K562 (cell line): ENCODE results near the gene NMNAT1. TPM values are rescaled to one million over a fixed set of nuclear protein-coding genes. Genes with fewer than 3 reads are reported as not detected.

Experiments used
- ATAC-seq: fragments of 200-7000 bp; cut with Tn5 transposase; 3 replicates; pipeline ENCODE4 v1.9.1; 2020; ENCODE audit warnings: moderate library complexity
- BruUV-seq: library from RNA; stranded (reverse); fragments of 400-500 nt; replicated peaks from 2 replicates; lab custom pipeline; 2021; lab: Mats Ljungman, UMichigan
- CTCF ChIA-PET: fragments of 300-600 bp; formaldehyde crosslinking; extraction: SDS; loops from one replicate; lab custom pipeline; 2021; ENCODE audit warnings: low intra/inter-chr PET ratio; lab: Yijun Ruan, JAX
- POLR2A ChIA-PET: fragments of 300-600, 350-650 bp; sonication (Branson Sonifier 250); formaldehyde crosslinking; extraction: SDS; loops from one replicate; lab custom pipeline; 2021; ENCODE audit warnings: antibody characterized with exemption, inconsistent platforms; lab: Yijun Ruan, JAX
- DNase-seq, 4 experiments: peaks; one replicate each; pipeline versions ENCODE4 v3.0.0 to v3.0.0-alpha.2; 2011 to 2018; ENCODE audit warnings: low spot score in 3 of 4, mixed read lengths in 3 of 4; ENCODE audit errors: extremely low read depth in 1 of 4
- FAIRE-seq: peaks from 2 replicates; lab custom pipeline; 2011; peaks lifted over from hg19 to GRCh38; lab: Jason Lieb, UNC
- H2AFZ ChIP-seq: 2 replicates; pipeline ENCODE4 v1.6.0; 2011; ENCODE audit warnings: low read depth, low read length, control low read depth, inconsistent platforms
- H3K27ac ChIP-seq: fragments of 200-600 bp; 3 replicates; pipeline ENCODE4 v1.8.0; 2011; ENCODE audit warnings: low read depth, mild to moderate bottlenecking, control low read depth, inconsistent platforms, low read length, moderate library complexity, mixed read lengths; ENCODE audit errors: extremely low read depth
- H3K27me3 ChIP-seq, 2 experiments: fragments of 300-600 bp in 1 of 2; 2 replicates in 1 of 2; 3 replicates in 1 of 2; pipeline versions ENCODE4 v1.6.0 to v1.8.0; 2011; ENCODE audit warnings: inconsistent platforms in 2 of 2, low read length in 2 of 2, mild to moderate bottlenecking in 1 of 2, mixed read lengths in 1 of 2, moderate library complexity in 1 of 2; ENCODE audit not compliant: control insufficient read depth in 2 of 2, insufficient read depth in 2 of 2
- H3K36me3 ChIP-seq: fragments of 300-600 bp; 3 replicates; pipeline ENCODE4 v1.8.0; 2011; ENCODE audit warnings: mild to moderate bottlenecking, low read length, inconsistent platforms; ENCODE audit not compliant: control insufficient read depth, insufficient read depth
- H3K4me1 ChIP-seq, 2 experiments: fragments of 200-600 bp in 1 of 2; replicated peaks in 1 of 2; 2 replicates in 1 of 2; 3 replicates in 1 of 2; pipeline versions ENCODE4 v1.5.1 to v1.8.0; 2011; ENCODE audit warnings: inconsistent platforms in 2 of 2, low read length in 2 of 2, mild to moderate bottlenecking in 1 of 2, mixed read lengths in 1 of 2, moderate library complexity in 1 of 2; ENCODE audit not compliant: control insufficient read depth in 2 of 2, insufficient read depth in 2 of 2
- H3K4me2 ChIP-seq: 2 replicates; pipeline ENCODE4 v1.6.1; 2011; ENCODE audit warnings: low read length, control low read depth, inconsistent platforms, mixed read lengths; ENCODE audit not compliant: insufficient read depth
- H3K4me3 ChIP-seq: fragments of 200-600 bp; sonication (generic), shearing (Covaris generic); 2 replicates; pipeline ENCODE4 v1.5.1; 2016; ENCODE audit warnings: control low read depth, inconsistent platforms
- H3K79me2 ChIP-seq: fragments of 200-600 bp; 3 replicates; pipeline ENCODE4 v1.8.0; 2011; ENCODE audit warnings: low read length, inconsistent platforms; ENCODE audit not compliant: control insufficient read depth, insufficient read depth
- H3K9ac ChIP-seq, 2 experiments: 2 replicates each; pipeline versions ENCODE4 v1.6.0 to v1.6.1; 2011; ENCODE audit warnings: low read depth in 2 of 2, low read length in 2 of 2, control low read depth in 1 of 2, inconsistent platforms in 1 of 2, mild to moderate bottlenecking in 1 of 2, mixed read lengths in 1 of 2; ENCODE audit not compliant: insufficient read depth in 1 of 2
- H3K9me1 ChIP-seq: one replicate; pipeline ENCODE4 v1.6.0; 2011; ENCODE audit warnings: inconsistent platforms, mild to moderate bottlenecking, low read length, moderate library complexity; ENCODE audit not compliant: control insufficient read depth, insufficient read depth
- H3K9me3 ChIP-seq: replicated peaks from 2 replicates; pipeline ENCODE4 v1.5.1; 2011; ENCODE audit warnings: low read depth, low read length, inconsistent platforms; ENCODE audit not compliant: control insufficient read depth, insufficient read depth
- H4K20me1 ChIP-seq: replicated peaks from 2 replicates; pipeline ENCODE4 v1.6.1; 2011; ENCODE audit warnings: low read length, inconsistent platforms, mixed read lengths; ENCODE audit not compliant: control insufficient read depth, insufficient read depth
- CBX3 ChIP-seq, 2 experiments: IDR thresholded peaks; 1 replicate in 1 of 2; 2 replicates in 1 of 2; pipeline ENCODE4 v1.6.1; 2012; ENCODE audit warnings: inconsistent platforms in 2 of 2, low read length in 2 of 2, borderline replicate concordance in 1 of 2, control low read depth in 1 of 2
- CHD4 ChIP-seq: fragments of 200-600 bp; sonication (generic); IDR thresholded peaks from 3 replicates; pipeline ENCODE4 v1.6.1; 2012; ENCODE audit warnings: low read depth, mild to moderate bottlenecking, mixed read lengths, low read length, inconsistent platforms; ENCODE audit not compliant: insufficient read depth, insufficient replicate concordance, poor library complexity, severe bottlenecking
- L3MBTL2 ChIP-seq: fragments of 450-650 bp; IDR thresholded peaks from 2 replicates; pipeline ENCODE4 v1.6.1; 2016; ENCODE audit warnings: mild to moderate bottlenecking, moderate library complexity
- ZNF280B ChIP-seq: fragments of 250-450 bp; sonication (Bioruptor Pico); IDR thresholded peaks from 2 replicates; pipeline ENCODE4 v1.5.1; 2021; ENCODE audit warnings: mild to moderate bottlenecking
- WGBS: fragments of 100-300 bp; shearing (Covaris generic); methylation state at CpG from one replicate; pipeline ENCODE4 v1.1.6; 2016; ENCODE audit warnings: low coverage, mixed read lengths; ENCODE audit not compliant: insufficient coverage; ENCODE audit errors: missing lambda C conversion rate; 5-methylcytosine and 5-hydroxymethylcytosine counted together
- in situ Hi-C: fragments of 300-500 bp; cut with MboI; formaldehyde crosslinking; loops from 4 replicates; pipeline ENCODE4 v1.15.0; 2018; ENCODE audit warnings: inconsistent platforms, mixed read lengths
- intact Hi-C: fragments of 100-400 bp; cut with micrococcal nuclease; formaldehyde crosslinking; loops from 2 replicates; pipeline ENCODE4 v1.14.2; 2022
- polyA plus RNA-seq, 8 experiments: library from polyadenylated mRNA; depleted of rRNA in 4 of 8; stranded (reverse) in 5 of 8; unstranded in 3 of 8; fragments of >200 nt; fragmentation: Nextera tagmentation in 2 of 8; fragmentation: Illumina TruSeq in 1 of 8; extraction: Ambion mirVana in 2 of 8; extraction: Trizol in 1 of 8; gene quantifications; 2 replicates each; pipeline versions ENCODE4 v1.2.1 to v1.2.3, GENCODE V29; 2011 to 2014; ENCODE audit warnings: inconsistent platforms in 1 of 8, missing spikeins in 1 of 8
- total RNA-seq, 7 experiments: library from RNA; depleted of rRNA in 6 of 7; stranded (reverse); fragments of >200 nt in 6 of 7; fragmentation: Illumina TruSeq in 2 of 7; extraction: Trizol in 2 of 7; gene quantifications; 2 replicates each; pipeline versions ENCODE4 v1.2.1 to v1.2.3, GENCODE V29; 2011 to 2021; ENCODE audit warnings: low replicate concordance in 1 of 7
- TF ChIP-seq, protein P1 (sequence below): fragments of 450-650 bp; IDR thresholded peaks from 2 replicates; pipeline ENCODE4 v1.6.1; 2018; ENCODE audit warnings: mild to moderate bottlenecking, low read depth; ENCODE audit not compliant: partially characterized antibody

Gene NMNAT1
- total and polyA plus RNA-seq, 9 of the 15 experiments (the other 6 are each of a cell fraction or from before 2014, with no cell fraction given), result 5.1 to 14.6 (median 12.1) TPM

DNA sequence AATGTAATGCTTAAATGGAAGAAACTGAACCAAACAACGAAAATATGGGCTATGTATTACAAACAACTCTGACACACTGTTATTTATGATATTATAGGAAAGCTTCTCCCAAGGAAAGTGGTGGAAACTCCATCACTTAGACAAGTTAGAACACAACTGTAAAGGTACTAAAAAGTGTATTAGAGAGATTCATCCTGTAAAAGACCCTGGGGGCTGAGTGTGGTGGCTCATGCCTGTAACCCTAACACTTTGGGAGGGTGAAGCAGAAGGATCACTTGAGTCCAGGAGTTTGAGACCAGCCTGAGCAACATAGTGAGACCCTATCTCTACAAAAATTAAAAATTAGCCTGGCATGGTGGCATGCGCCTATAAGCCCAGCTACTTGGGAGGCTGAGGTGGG lies 82.1 kb downstream of the NMNAT1 start:
- Histone ChIP-seq H3K27me3 (no peaks in the 10 kb centered on the region), H3K4me2 (no peak overlapping the region), H3K36me3 (no peaks in the 10 kb centered on the region), H3K4me1 (0 out of 5 replicates have a peak, but pooled peaks cover 0 to 2% of the 10 kb centered on the region in 2 experiments), H3K79me2 (no peaks in the 10 kb centered on the region), H2AFZ (no peak overlapping the region), H3K9ac (no peak overlapping the region), H3K9me3 (no peaks in the 10 kb centered on the region; the same call in 1 of the 2 replicates), H4K20me1 (no peaks in the 10 kb centered on the region), H3K4me3 (no peak overlapping the region), H3K27ac (no peak overlapping the region), H3K9me1 (no peaks in the 10 kb centered on the region)
- intact Hi-C loops (no loop called here), in situ Hi-C loops (no loop called here)
- ChIA-PET POLR2A (interaction anchor here (0.9 kb wide), 1 partner anchor 82 kb away, joined by 4 read pairs; the partner anchor contains the start of genes LZIC and NMNAT1), CTCF (no interaction called here)
- DNase-seq, result no peak
- no TSS peak for BruUV-seq
- TF ChIP-seq, protein P1, sequence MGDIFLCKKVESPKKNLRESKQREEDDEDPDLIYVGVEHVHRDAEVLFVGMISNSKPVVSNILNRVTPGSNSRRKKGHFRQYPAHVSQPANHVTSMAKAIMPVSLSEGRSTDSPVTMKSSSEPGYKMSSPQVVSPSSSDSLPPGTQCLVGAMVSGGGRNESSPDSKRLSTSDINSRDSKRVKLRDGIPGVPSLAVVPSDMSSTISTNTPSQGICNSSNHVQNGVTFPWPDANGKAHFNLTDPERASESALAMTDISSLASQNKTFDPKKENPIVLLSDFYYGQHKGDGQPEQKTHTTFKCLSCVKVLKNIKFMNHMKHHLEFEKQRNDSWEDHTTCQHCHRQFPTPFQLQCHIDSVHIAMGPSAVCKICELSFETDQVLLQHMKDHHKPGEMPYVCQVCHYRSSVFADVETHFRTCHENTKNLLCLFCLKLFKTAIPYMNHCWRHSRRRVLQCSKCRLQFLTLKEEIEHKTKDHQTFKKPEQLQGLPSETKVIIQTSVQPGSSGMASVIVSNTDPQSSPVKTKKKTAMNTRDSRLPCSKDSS, result peak; percentile 65
- TF ChIP-seq CBX3 (IDR thresholded peaks at IDR 0.05; ENCODE audit: borderline replicate concordance in 1 of 2, low read length in 2 of 2) (peak in 1 of 2 experiments; percentile 36; a peak in 1 of 3 replicates), L3MBTL2 (no peak), CHD4 (no peak), ZNF280B (peak; percentile 49; the same call in 1 of the 2 replicates)
- 50% methylated on average over 2 of the region's 2 CpGs for WGBS
- no peak for FAIRE-seq
- no peak for ATAC-seq
